Erythroblast (primary cell): ENCODE results near the gene MCF2L2.

Experiments
- GATA1 ChIP-seq: IDR thresholded peaks from 2 replicates; pipeline ENCODE4 v1.6.1; 2011; ENCODE audit warnings: low read depth, mild to moderate bottlenecking, control low read depth, low read length, moderate library complexity
- POLR2A ChIP-seq: IDR thresholded peaks from 2 replicates; pipeline ENCODE4 v1.6.1; 2011; ENCODE audit warnings: mild to moderate bottlenecking, low read length

GRCh38 chr3:183313351-183313750, 115.1 kb downstream of the MCF2L2 start:
- TF ChIP-seq POLR2A (no peak), GATA1 (no peak)
